NCI-H146 treated with DMSO at 0.1 percent for 48 hours (cell line): ENCODE data around the gene MVD.
"Not testable (repeated sequence)": the region's sequence is repeated elsewhere in the genome, so short reads cannot be mapped to it uniquely, and the experiment has no call there.

Experiments
- DNase-seq: peaks from one replicate; lab custom pipeline; 2025; ENCODE audit not compliant: unreplicated experiment; lab: John Stamatoyannopoulos, UW

The MVD gene

DNA sequence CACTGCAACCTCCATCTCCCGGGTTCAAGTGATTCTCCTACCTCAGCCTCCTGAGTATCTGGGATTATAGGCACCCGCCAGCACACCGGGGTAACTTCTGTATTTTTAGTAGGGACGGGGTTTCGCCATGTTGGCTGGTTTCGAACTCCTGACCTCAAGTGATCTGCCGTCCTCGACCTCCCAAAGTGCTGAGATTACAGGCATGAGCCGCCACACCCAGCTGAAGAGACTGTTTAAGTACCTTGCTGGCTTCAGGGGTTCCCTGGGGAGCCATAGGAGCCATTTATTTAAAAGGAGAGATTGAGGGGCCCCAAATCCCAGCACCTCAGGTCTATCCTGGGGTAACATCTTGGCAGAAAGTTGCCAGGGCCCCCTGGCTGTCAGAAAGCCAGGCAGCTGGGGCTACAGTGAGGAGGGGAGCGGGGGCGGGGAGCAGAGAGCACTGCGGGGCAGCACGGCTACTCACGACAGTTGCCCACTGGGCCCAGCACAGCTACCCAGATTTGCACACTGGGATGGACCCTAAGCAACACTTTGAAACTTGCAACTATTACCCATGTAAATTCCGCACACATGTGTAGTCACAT lies 21.8 kb upstream of the MVD start:
- DNase-seq, result no peak

DNA sequence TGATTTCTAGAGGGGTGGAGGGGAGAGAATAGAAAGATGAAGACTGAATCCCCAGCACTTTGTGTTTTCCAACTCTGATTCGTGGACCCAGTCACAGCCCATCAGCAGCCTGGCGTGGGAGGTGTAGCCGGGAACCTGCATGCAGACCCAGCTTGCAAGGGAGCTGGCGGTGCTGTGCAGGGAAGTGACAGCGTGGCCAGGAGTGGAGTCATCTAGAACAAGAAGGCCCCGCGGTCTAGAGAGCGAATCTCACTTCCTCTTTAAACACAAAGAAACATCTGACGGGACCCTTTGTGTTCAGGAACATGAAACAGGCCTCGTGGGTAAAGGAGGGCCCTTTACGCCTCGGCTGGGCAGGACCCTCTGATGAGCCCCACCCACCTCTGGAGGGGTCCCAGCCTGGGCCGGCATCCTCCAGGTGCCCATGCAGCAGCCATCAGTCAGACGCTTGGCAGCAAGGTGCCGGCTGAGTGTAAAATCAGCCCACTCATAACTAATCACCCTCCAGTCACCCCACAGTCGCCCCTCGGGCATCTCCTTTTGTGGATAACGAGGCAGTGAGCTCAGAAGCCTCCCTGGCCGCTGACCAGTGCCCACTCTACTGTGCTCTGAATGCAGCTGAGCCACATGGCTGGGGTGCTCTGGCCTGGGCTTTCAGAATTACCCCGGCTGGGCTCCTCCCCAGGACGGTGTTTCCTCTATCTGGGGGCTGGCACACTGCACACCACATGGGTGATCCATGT lies 19.0 kb upstream of the MVD start:
- DNase-seq, result no peak

DNA sequence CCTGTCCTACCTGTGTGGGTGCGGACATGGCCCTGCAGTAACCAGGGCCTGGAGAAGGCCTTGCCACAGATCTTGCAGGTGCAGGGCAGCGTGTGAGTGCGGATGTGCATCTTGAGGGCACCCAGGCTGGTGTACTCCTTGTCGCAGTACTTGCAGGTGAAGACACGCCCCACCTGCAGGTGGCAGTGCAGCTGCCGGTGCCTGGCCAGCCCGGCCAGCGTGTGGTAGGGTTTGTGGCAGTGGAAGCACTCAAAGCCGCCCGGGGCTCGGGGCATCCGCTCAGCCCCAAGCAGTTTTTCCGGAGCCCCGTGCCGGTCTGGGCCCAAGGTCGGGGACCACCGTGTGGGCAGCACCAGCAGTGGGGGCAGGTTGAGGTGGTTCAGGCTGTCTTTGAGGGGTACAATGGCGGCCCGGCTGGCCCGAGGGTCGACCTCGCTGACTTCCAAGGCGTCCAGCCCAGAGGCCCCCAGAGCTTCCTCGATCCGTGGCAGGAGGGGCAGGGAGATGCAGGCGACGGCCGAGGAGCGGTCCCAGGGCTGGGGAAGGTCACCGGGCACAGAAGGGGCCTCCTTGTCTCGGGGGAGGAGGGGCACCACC lies 18.3 kb upstream of the MVD start:
- no peak for DNase-seq

DNA sequence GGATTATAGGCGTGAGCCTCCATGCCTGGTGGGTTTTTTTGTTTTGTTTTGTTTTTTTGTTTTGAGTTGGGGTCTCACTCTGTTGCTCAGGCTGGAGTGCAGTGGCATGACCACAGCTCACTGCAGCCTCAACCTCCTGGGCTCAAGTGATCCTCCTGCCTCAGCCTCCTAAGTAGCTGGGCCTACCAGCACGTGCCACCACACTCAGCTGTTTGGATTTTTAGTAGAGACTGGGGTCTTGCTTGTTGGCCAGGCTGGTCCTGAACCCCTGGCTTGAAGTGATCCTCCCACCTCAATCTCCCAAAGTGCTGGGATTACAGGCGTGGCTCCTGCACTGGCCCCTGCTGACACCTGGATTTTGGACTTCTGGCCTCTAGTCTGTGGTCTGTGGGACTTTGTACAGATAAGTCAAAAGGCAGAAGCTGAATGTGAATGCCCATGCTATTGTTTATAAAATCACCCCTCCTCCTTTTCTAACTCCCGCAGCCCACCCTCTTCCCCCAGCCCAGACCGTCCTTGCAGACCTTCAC lies 17.7 kb upstream of the MVD start:
- no peak for DNase-seq

DNA sequence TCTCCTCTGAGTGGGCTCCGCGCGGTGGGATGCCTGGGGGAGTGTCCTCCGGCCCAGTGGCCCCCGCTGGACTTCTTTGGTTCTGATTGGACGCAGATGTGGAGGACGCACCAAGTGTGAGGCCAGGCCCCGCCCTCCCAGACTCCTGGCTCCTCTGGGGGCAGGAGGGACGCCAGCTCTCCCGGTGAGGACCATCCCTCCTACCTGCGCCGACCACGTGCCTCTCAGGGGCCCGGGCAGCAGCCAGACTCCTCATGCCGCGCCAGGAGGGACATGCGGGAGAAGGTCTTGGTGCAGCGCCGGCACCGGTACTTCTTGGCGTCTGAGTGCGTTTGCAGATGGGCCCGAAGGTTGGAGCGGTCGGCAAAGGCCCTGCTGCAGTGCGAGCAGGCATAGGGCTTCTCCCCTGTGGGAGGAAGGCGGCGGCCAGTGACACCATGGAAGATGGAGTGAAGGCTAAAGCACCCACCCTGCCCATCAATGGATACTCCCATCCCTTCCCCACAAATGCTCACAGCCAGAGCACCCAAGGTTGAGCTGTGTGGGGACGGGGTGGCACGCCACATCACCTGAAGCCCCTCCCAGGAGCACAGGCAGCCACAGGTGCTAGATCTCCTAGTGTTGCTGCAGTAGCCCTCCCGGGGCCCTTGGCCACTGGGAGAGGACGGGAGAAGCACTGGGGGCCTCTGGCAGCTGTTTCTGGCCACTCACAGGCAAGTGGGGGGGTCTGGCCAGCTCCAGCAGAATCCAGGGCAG lies 15.5 kb upstream of the MVD start:
- DNase-seq, result no peak

DNA sequence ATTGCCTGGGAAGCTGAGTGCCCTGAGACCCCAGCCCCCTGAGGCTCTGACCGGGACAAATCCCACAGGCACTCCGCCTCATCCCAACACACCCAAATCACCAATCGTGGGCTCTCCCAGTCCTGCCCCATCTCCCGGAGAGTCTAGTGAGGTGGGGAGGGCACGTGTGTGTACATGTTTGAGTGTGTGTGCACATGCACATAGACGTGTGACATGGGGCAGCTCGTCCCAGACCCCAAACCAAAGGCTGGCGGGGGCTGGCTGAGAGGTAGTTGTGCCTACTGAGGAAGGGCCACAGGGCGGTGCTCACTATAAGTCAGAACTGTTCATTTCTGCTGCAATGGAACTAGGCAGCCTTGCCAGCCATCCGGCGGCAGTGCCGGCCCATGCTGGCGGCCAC lies 14.8 kb upstream of the MVD start:
- DNase-seq, result no peak

DNA sequence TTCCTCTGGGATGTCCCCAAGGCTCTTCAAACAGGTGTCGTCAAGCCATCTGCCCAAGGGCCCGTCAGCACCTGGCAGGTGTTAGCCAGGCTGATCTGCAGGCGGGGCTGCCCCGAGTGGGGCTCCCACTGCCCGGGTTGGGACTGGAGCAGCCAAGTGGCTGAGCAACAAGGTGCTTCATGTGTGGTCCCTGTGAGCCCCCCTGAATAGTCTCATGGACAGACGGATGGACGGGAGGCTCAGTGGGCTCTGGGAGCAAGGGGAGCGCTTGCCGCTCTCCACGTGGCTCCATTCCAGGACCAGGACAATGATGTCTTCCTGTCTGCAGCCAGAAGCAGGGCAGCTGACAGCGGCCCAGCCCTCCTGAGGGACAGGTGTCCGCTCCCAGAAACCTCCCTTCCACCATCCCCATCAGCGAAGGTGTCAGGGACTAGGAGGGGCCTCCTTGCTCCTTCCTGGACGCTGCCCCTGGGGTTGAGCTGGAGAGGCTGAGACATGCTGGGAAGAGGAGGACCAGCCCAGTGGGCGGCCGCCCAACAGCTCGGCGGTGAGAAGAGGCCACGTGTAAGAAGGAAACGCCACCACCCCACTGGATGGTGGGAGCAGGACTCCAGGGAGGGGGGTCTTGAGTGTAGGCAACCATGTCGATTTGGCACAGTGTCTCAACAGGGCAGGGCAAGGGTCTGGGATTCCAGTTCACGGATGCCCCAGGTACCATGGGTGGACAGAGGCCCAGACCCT lies 13.8 kb upstream of the MVD start:
- no peak for DNase-seq

DNA sequence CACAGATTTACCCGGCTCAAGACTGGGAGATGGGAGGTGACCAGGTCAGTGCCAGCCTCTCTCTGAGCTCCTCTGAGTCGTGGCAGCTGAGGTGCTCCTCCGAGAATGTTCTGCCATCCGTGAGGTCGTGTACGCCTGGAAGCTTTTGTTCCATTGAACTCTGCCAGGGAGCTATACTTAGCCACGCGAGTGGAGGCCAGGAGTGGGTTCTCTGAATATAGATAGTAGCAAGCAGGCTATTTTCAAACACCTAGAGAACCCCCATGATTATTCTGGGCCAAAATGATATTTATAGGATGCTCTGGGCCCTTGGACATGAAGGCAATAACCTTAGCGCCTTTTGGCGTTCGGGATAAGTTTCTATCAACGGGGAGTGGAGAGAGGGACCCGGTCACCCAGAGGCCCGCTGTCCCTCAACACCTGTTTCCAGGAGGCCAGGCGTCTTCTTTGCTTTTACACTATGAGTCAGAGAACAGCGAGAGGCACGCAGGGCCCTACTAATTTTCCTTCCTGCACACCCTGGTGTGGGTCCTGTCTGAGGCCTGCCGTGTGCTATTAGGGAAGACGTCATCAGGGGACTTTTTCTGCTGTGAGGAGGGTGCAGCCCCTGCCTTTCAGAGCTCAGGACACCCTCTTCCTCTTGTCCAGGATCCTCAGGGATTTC lies 11.0 kb upstream of the MVD start:
- DNase-seq, result no peak

DNA sequence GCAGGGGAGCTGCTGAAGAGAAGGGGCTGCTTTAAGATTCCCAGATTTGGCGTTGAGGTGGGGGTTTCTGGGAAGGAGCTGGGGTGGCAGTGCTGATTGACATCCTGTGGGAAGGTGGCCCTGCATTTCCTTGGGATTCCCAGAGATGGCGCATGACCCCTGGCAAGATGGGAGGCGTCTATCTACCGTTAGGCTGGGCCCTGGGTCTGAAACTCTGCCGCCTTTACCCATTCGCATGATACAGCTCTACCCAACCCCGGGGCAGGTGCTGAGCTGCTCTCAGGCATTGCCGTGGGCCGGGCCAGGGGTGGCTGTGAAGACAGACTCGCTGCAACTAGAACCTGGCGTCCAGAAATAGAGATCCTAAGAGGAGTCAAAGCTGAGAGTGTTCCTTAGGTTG lies 9.9 kb upstream of the MVD start:
- no peak for DNase-seq

DNA sequence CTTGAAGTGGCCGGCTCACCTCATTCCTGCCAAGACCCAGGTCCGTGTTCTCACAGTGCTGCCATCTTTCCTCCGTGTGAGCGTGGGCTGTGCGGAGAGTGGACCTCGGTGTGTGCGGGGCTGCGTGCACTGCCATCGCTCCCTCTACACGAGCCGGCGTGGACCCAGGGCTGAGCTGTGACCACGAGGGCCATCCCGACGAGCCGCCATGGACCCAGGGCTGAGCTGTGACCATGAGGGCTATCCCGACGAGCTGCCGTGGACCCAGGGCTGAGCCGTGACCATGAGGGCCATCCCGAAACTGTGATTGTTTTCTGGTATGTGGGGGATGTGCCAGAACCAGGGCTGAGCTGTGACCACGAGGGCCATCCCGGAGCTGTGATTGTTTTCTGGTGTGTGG lies 8.9 kb upstream of the MVD start:
- DNase-seq, result no peak

DNA sequence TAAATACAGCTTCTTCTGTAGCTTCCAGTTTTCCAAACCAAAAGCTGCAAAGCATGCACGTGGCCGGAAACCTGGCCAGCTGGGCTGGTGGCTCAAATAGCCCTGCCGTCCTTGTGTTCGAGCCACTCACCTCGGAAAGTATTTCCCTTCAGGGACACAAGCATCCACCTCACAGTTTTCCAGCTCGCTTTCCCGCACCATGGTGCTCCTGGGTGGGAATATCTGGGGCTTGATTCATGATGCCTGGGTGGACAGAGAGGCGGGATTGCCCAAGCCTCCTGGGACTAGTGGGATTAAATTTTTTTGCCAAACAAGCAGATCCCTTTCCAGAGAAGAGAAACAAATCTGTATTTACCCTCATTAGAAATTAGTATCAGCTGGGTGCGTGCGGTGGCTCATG lies 7.1 kb upstream of the MVD start:
- DNase-seq, result no peak

DNA sequence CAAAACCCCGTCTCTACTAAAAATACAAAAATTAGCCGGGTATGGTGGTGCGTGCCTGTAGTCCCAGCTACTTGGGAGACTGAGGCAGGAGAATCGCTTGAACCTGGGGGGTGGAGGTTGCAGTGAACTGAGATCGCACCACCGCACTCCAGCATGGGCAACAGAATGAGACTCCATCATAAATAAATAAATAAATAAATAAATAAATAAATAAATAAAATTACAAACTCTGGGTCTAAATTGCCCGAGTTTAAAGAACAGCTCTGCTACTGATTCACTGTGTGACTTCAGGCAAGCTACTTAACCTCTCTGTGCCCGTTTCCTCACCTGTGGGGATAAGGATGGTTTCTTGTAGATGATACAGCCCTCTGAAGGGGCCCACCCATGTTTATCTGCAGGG lies 6.6 kb upstream of the MVD start:
- DNase-seq, result not testable (repeated sequence)

DNA sequence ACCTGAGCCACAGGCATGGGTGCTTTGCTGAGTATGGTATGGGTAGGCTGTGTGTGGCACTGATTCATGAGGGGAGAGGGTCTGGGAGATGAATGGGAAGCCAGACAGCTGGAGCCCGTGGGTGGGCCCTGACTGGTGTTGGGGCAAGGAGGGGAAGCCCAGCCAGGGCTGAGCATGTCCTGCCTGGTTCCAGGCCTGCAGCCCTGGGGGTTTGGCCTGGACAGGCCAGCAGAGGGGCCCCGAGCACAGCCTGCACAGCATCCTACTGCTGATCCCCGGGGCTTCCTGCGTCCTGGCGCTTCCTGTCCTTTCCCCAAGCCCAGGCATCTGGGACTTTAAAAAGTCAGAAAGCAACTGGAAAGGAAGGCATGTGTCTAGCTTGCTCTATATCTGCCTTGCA lies 4.6 kb upstream of the MVD start:
- DNase-seq, result no peak

DNA sequence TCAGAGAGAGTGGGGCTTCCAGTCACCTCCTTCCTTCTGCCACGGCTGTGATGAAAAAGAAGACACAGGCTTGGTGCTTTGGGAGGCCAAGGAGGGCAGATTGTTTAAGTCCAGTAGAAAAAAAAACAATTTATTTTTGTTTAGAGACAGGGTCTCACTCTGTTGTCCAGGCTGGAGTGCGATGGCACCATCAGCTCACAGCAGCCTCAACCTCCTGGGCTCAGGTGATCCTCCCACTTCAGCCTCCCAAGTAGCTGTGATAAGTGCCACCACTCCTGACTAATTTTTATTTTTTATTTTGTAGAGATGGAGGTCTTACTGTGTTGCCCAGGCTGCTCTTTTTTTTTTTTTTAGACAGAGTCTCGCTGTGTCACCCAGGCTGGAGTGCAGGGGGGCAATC lies 2.7 kb upstream of the MVD start:
- DNase-seq, result no peak

DNA sequence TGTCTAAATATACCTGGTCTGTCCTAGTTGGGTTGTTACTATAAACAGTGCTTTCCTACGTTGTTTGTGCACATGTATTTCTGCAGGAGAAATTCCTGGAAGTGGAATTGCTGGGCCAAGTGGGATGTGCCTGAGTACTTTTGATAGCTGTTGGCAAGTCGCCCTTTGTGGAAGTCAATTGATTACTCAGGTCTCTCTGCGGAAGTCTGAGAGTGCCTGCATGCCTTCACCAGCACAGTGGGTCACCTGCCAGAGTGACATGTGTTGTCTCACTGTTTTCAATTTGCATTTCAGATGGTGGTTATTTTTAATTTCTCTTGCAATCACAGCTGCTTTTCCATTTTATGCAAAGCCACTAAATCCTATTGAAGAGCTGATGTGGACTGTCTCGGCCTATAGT lies 2.3 kb upstream of the MVD start:
- DNase-seq, result no peak

DNA sequence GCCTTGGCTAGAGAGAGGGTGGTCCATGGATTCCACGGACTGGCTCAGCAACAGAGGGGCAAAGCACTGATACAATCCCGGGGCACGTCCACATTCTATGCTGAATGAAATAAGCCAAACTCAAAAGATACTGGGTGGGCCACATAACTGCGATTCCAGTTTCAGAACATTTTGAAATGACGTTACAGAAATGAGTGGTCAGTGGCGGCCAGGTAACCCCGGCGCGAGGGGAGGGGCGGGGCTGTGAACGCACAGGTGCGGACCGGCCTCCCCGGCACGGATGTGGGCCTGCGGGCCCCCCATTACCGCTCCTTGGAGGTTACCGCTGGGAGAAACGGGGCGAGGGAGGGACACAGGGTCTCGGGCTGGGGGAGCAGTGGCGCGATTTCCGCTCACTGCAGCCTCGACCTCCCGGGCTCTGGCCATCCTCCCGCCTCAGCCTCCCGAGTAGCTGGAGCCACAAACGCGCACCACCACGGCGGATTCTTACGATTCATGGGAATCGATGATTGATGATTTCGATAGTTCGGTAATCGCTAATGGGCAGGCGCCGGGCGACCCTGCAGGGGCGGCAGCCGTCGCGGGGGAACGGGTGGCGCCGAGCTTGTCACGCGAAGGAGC lies 559 bp downstream of the MVD start:
- DNase-seq, result no peak

DNA sequence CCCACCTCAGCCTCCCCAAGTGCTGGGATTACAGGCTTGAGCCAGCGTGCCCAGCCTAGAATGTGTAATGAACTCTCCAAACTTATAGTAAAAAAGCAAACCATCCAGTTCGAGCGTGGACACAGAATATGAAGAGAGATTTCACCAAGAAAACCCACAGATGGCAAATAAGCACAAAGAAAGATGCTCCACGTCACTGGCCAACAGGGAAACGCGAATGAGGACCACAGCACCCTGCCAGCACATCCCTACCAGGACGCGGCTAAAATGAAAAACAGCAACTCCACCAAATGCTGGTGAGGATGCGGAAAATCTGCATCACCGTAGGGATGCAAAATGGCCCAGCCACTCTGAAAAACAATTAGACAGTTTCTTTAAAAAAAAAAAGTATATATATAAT lies 1.4 kb downstream of the MVD start:
- no peak for DNase-seq

DNA sequence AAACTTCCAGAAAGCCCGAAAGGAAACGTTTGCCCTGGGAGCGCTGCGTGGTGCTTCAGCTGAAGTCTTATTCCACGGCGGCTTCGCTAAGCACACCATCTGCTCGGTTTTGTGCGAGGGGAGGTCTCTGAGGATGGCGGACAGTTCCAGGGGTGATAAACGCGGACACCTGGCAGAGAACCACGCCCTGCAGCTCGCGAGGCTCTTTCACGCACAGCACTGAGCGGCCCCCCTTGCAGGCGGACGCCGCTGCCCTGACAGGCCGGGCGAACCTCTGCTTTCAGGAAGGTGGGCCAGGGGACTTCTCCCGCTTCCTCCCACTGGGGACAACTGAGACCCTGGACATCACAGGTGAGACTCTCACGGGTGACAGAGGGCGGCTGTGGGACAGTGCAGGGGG lies 3.7 kb downstream of the MVD start:
- no peak for DNase-seq

DNA sequence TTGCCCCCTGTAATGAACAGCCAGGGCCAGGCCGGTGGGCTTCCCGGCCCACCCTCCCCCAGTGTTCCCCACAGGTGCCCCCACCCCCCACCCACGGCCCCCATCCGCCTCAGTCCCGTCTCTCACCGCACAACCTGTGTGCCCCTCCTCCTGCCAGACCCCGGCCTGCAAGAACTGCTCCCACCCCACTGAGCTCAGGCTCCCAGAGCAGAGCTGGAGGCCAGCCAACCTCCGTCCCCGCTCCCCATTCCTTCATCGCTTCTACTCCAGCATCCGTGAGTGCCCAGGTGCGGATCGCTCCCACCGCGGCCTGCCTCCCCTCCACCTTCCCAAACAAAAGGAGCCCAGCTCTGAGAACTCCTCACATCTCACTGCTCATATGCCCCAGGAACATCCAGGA lies 4.2 kb downstream of the MVD start:
- no peak for DNase-seq

DNA sequence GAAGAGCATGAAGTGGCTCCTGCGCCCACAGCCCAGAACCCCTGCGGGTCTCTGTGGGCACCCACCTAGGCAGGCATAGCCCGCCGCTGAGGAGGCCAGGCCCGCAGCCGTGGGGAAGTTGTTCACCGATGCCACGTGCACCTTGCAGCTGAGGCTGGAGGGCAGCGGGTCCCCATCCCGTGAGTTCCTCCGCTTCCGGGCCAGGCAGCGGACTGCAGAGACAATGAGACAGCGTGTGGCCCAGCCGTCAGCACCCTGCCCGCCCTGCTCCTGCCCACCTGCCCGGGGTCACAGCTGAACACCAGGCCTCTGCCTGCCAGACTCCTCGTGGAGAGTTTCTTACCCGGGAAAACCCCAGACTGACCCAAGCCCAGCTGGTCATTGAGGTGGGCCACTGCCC lies 5.5 kb downstream of the MVD start:
- DNase-seq, result no peak
